ENCODE measurements around the gene EVC2.

DNA sequence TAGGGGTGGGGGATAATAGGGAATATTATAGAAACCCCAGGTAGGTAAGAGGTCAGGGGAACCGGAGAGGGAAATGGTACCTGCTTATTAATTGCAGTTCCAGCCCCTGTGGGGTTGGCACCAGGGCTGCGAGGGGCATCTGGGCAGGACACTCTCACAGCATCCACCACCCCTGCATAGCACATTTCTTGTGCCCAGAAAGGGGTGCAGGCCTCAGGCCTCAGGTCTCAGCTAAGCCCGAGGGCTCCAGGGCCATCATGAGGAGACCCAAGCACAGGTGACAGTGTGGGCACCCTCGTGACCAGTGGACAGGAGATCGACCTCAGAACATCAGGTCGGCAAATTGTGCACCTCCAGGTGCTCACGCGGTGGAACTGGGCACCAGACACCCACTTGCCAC is 164.7 kb downstream of the EVC2 start:
- no peak for TF ChIP-seq POLR2A (IDR thresholded peaks at IDR 0.05)
- TF ChIP-seq, protein P1, sequence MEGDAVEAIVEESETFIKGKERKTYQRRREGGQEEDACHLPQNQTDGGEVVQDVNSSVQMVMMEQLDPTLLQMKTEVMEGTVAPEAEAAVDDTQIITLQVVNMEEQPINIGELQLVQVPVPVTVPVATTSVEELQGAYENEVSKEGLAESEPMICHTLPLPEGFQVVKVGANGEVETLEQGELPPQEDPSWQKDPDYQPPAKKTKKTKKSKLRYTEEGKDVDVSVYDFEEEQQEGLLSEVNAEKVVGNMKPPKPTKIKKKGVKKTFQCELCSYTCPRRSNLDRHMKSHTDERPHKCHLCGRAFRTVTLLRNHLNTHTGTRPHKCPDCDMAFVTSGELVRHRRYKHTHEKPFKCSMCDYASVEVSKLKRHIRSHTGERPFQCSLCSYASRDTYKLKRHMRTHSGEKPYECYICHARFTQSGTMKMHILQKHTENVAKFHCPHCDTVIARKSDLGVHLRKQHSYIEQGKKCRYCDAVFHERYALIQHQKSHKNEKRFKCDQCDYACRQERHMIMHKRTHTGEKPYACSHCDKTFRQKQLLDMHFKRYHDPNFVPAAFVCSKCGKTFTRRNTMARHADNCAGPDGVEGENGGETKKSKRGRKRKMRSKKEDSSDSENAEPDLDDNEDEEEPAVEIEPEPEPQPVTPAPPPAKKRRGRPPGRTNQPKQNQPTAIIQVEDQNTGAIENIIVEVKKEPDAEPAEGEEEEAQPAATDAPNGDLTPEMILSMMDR (IDR thresholded peaks at IDR 0.05), result no peak
